Astrocyte of the cerebellum (primary cell): ENCODE results near the gene AP2M1.
A peak's percentile ranks its signal among the peaks of the same experiment; 100 is the strongest.

Experiments used
- DNase-seq: peaks from one replicate; pipeline ENCODE4 v3.0.0-alpha.2; 2011; ENCODE audit warnings: low read depth
- H3K4me3 ChIP-seq: 2 replicates; pipeline ENCODE4 v1.5.1; 2011; ENCODE audit warnings: mild to moderate bottlenecking, low read depth, low read length, moderate library complexity
- in situ Hi-C: cut with HindIII; loops from 2 replicates; pipeline ENCODE4 v1.10.0; 2017; ENCODE audit warnings: low sequenced_read_pairs
- TF ChIP-seq, protein P1 (sequence below): IDR thresholded peaks from 2 replicates; pipeline ENCODE4 v1.5.1; 2012; ENCODE audit warnings: low read length, low read depth, moderate library complexity, mild to moderate bottlenecking; ENCODE audit errors: missing control alignments

Gene AP2M1

GRCh38 chr3:184184546-184185230 is 10.0 kb downstream of the AP2M1 start:
- no peak for DNase-seq
- in situ Hi-C loops: no loop called here
- no peak overlapping the region for H3K4me3 ChIP-seq
- TF ChIP-seq, protein P1, sequence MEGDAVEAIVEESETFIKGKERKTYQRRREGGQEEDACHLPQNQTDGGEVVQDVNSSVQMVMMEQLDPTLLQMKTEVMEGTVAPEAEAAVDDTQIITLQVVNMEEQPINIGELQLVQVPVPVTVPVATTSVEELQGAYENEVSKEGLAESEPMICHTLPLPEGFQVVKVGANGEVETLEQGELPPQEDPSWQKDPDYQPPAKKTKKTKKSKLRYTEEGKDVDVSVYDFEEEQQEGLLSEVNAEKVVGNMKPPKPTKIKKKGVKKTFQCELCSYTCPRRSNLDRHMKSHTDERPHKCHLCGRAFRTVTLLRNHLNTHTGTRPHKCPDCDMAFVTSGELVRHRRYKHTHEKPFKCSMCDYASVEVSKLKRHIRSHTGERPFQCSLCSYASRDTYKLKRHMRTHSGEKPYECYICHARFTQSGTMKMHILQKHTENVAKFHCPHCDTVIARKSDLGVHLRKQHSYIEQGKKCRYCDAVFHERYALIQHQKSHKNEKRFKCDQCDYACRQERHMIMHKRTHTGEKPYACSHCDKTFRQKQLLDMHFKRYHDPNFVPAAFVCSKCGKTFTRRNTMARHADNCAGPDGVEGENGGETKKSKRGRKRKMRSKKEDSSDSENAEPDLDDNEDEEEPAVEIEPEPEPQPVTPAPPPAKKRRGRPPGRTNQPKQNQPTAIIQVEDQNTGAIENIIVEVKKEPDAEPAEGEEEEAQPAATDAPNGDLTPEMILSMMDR: no peak

DNA sequence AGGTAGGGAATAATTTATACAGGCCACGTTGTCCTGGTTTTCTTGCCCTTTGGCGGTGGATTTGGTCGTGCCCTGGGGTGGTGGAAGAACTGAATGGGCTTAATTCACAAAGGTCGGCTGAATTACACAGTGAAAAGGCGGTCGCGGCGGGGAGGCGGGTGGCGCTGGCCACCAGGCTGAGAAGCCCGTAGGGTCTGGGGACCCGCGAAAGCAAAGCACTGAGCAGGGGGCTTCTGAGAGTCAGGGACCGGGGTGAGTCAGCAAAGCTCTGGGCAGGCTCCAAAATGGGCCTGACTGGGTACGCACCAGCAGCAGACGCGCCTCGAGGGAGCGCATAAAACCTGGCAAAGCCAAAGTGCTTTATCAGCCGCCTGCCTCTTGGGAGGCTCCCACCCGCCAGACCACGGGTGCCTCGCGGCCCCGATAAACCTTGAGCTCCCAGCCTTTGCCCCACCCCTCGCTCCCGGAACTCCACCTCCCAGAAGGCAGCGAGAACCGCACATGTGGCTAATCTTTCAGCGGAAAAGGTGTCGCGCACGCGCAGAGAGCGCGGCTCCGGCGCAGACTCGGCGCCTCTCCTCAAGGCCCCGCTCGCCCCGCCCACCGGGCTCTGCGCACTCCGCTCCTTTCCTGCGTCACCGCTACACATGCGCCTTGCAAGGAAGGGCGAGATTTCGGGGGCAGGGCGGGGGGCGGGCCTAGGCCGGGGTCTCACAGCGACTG is 11.0 kb downstream of the AP2M1 start:
- in situ Hi-C loops: no loop called here
- TF ChIP-seq, protein P1: no peak
- DNase-seq: peak; percentile 97
- peak overlapping the region; percentile 99 for H3K4me3 ChIP-seq

- in situ Hi-C loops: no loop called here
- peak within 1 kb of the TSS; percentile 99 for H3K4me3 ChIP-seq
- no peak for DNase-seq
- TF ChIP-seq, protein P1: no peak
Measured at GRCh38 chr3:184186184-184186901, 11.7 kb downstream of the AP2M1 start, which contains the start of gene ABCF3. Gene ABCF3 (plus strand): TSS chr3:184186199. CDS start chr3:184186208, 9 bp downstream.

- H3K4me3 ChIP-seq: peak overlapping the region; percentile 99
- in situ Hi-C loops: no loop called here
- DNase-seq: no peak
- TF ChIP-seq, protein P1: no peak
Measured at GRCh38 chr3:184186902-184187207, 12.2 kb downstream of the AP2M1 start.

GRCh38 chr3:184188080-184188479 is 13.4 kb downstream of the AP2M1 start:
- TF ChIP-seq, protein P1: no peak
- no peak overlapping the region for H3K4me3 ChIP-seq
- DNase-seq: no peak
- in situ Hi-C loops: no loop called here

- in situ Hi-C loops: no loop called here
- TF ChIP-seq, protein P1: no peak
- H3K4me3 ChIP-seq: no peak overlapping the region
Measured at GRCh38 chr3:184189421-184189820, 14.8 kb downstream of the AP2M1 start.

More at GRCh38 chr3:184189421-184189820, 14.8 kb downstream of the AP2M1 start:
- no peak for DNase-seq
